ENCODE data around the gene HMGXB3.

Gene HMGXB3

GRCh38 chr5:150053713-150054392 lies 53.3 kb downstream of the HMGXB3 start:
- no peak for DNase-seq (ENCODE audit: low spot score)

GRCh38 chr5:150054569-150054968 lies 54.0 kb downstream of the HMGXB3 start:
- DNase-seq (ENCODE audit: low spot score): no peak

- DNase-seq (ENCODE audit: low spot score): no peak
Observed at GRCh38 chr5:150055326-150056074, 55.0 kb downstream of the HMGXB3 start.

GRCh38 chr5:150056075-150056443 lies 55.5 kb downstream of the HMGXB3 start:
- DNase-seq (ENCODE audit: low spot score): no peak

- peak; percentile 52 for DNase-seq (ENCODE audit: low spot score)
Observed at GRCh38 chr5:150057052-150057451, 56.5 kb downstream of the HMGXB3 start.

GRCh38 chr5:150057511-150057910 lies 57.0 kb downstream of the HMGXB3 start:
- no peak for DNase-seq (ENCODE audit: low spot score)

- DNase-seq (ENCODE audit: low spot score): no peak
Observed at GRCh38 chr5:150057996-150058395, 57.5 kb downstream of the HMGXB3 start.

- peak; percentile 87 for DNase-seq (ENCODE audit: low spot score)
Observed at GRCh38 chr5:150058480-150059126, 58.1 kb downstream of the HMGXB3 start.

GRCh38 chr5:150059623-150060022 lies 59.1 kb downstream of the HMGXB3 start:
- no peak for DNase-seq (ENCODE audit: low spot score)

- no peak for DNase-seq (ENCODE audit: low spot score)
Observed at GRCh38 chr5:150060471-150060870, 59.9 kb downstream of the HMGXB3 start.

- DNase-seq (ENCODE audit: low spot score): no peak
Observed at GRCh38 chr5:150061538-150061995, 61.0 kb downstream of the HMGXB3 start.

- no peak for DNase-seq (ENCODE audit: low spot score)
Observed at GRCh38 chr5:150062216-150062922, 61.8 kb downstream of the HMGXB3 start.

- no peak for DNase-seq (ENCODE audit: low spot score)
Observed at GRCh38 chr5:150063638-150064037, 63.1 kb downstream of the HMGXB3 start.

- DNase-seq (ENCODE audit: low spot score): no peak
Observed at GRCh38 chr5:150064681-150065220, 64.2 kb downstream of the HMGXB3 start.

- DNase-seq (ENCODE audit: low spot score): peak; percentile 48
Observed at GRCh38 chr5:150065346-150065745, 64.8 kb downstream of the HMGXB3 start.

- DNase-seq (ENCODE audit: low spot score): no peak
Observed at GRCh38 chr5:150065886-150066285, 65.3 kb downstream of the HMGXB3 start.

- no peak for DNase-seq (ENCODE audit: low spot score)
Observed at GRCh38 chr5:150066436-150066835, 65.9 kb downstream of the HMGXB3 start.

GRCh38 chr5:150066901-150067396 lies 66.4 kb downstream of the HMGXB3 start:
- peak; percentile 78 for DNase-seq (ENCODE audit: low spot score)

- no peak for DNase-seq (ENCODE audit: low spot score)
Observed at GRCh38 chr5:150067405-150067960, 66.9 kb downstream of the HMGXB3 start.

- no peak for DNase-seq (ENCODE audit: low spot score)
Observed at GRCh38 chr5:150068071-150068470, 67.5 kb downstream of the HMGXB3 start.

- peak; percentile 26 for DNase-seq (ENCODE audit: low spot score)
Observed at GRCh38 chr5:150068472-150068871, 67.9 kb downstream of the HMGXB3 start.
